AG10803 (cell line): ENCODE measurements around the gene HEPACAM2.
A peak's percentile ranks its signal among the peaks of the same experiment; 100 is the strongest.

Experiments used
- DNase-seq: peaks from one replicate; pipeline ENCODE4 v3.0.0; 2010; ENCODE audit warnings: low read depth
- H3K4me3 ChIP-seq: 2 replicates; pipeline ENCODE4 v1.5.1; 2011; ENCODE audit warnings: mild to moderate bottlenecking, low read length, control low read depth
- TF ChIP-seq, protein P1 (sequence below): conservative IDR thresholded peaks from 2 replicates; pipeline ENCODE4 v1.5.1; 2011; ENCODE audit warnings: mild to moderate bottlenecking, low read length, control low read depth, inconsistent platforms

HEPACAM2 gene

GRCh38 chr7:93231259-93231658 is 5.0 kb upstream of the HEPACAM2 start:
- TF ChIP-seq, protein P1, sequence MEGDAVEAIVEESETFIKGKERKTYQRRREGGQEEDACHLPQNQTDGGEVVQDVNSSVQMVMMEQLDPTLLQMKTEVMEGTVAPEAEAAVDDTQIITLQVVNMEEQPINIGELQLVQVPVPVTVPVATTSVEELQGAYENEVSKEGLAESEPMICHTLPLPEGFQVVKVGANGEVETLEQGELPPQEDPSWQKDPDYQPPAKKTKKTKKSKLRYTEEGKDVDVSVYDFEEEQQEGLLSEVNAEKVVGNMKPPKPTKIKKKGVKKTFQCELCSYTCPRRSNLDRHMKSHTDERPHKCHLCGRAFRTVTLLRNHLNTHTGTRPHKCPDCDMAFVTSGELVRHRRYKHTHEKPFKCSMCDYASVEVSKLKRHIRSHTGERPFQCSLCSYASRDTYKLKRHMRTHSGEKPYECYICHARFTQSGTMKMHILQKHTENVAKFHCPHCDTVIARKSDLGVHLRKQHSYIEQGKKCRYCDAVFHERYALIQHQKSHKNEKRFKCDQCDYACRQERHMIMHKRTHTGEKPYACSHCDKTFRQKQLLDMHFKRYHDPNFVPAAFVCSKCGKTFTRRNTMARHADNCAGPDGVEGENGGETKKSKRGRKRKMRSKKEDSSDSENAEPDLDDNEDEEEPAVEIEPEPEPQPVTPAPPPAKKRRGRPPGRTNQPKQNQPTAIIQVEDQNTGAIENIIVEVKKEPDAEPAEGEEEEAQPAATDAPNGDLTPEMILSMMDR = no peak
- H3K4me3 ChIP-seq = peak overlapping the region; percentile 95
- no peak for DNase-seq

- no peak overlapping the region for H3K4me3 ChIP-seq
- TF ChIP-seq, protein P1 = peak; percentile 82
- peak; percentile 66 for DNase-seq
Observed at GRCh38 chr7:93228302-93228701, 2.0 kb upstream of the HEPACAM2 start.

DNA sequence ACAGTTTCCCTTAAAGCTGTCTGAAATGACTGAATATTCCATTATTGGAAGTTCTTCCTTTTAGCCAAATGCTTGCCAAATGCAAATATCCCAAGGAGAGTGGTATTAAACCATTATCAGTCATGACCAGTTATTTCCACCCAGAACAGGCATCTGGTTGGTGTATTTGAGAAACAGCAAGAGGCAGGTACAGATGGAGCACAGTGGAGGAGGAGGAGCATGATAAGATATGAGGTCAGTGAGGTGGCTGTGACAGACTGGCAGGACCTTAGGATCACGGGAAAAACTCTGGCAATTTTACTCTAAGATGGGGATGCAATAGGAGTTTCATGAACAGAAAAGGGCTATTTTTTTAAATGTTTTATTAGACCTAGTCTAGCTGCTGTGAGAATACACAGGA is 6.4 kb downstream of the HEPACAM2 start:
- no peak for DNase-seq
- H3K4me3 ChIP-seq = no peak overlapping the region

GRCh38 chr7:93218997-93219827 is 7.1 kb downstream of the HEPACAM2 start:
- H3K4me3 ChIP-seq = no peak overlapping the region
- TF ChIP-seq, protein P1 = no peak
- no peak for DNase-seq

More for the DNA sequence above, 6.4 kb downstream of the HEPACAM2 start:
- TF ChIP-seq, protein P1 = no peak

DNA sequence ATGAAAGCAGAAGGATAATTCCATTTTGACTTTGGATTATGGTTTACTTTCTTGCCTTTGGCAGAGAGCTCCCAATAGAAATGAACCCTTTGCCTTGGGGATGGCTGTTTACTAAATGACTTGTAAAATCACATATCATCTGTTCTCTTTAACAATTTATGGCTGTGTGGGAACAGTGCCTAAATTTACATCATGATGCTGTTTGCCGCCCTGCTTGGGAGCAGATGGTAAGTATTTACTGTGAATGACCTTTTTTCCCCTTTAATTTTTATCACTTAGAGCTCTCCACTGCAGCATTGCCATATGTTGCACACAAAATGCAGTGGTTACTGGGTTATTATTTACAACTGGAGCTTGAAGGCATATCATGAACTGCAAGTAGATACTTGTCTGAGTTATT is 13.4 kb downstream of the HEPACAM2 start:
- TF ChIP-seq, protein P1 = no peak
- no peak overlapping the region for H3K4me3 ChIP-seq
- no peak for DNase-seq

GRCh38 chr7:93211228-93211818 is 14.9 kb downstream of the HEPACAM2 start:
- TF ChIP-seq, protein P1 = no peak
- no peak for DNase-seq
- no peak overlapping the region for H3K4me3 ChIP-seq

DNA sequence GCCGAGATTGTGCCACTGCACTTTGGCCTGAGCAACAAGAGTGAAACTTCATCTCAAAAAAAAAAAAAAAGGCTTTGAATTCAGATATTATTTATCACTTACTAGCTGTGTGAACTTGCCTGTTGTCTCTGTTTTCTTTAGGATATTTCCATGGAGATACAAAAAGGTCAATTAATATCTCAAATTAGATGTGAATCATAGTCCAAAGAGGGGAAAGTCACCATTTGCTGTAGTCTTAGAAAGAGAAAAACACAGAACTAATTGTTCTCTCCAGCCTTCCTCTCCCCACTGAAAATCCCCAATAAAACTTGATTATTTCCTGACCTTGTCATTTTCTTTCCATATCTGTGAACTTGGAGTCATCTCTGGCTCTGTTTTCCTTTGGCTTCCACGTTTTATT is 21.2 kb downstream of the HEPACAM2 start:
- no peak for DNase-seq
- TF ChIP-seq, protein P1 = no peak
- no peak overlapping the region for H3K4me3 ChIP-seq
